ENCODE results near the gene PRKAG2. TPM values are rescaled to one million over a fixed set of nuclear protein-coding genes. Genes with fewer than 3 reads are reported as not detected.

PRKAG2 gene
- total RNA-seq, 3 donors from 2014 or later: 42.4 to 48.5 (median 46.6) TPM

DNA sequence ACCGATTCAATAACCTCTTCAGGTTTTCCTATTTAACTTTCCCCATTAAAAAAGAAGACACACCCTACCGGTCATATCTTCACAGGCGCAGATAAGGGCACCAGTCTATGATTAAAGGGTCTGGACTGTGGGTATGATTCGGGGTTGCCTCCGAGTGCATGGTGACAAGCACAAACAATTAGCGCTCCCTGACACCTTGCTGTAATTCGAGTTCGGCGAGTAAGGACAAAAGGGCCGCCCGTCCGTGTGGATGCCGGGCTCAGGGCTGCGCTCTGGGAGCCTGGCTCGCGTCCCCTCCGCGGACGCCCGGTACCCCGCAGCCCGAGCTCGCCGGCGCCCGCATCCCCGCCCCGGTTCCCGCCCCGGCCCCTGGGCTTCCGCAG is 245.4 kb downstream of the PRKAG2 start:
- TF ChIP-seq CTCF (IDR thresholded peaks at IDR 0.05): no peak
- H3K4me3 ChIP-seq: peak overlapping the region; percentile 57
- intact Hi-C loops (cut with DNase I, micrococcal nuclease): no loop called here
- peaks cover 9% of the 10 kb centered on the region for H3K4me1 ChIP-seq (ENCODE audit: low read depth)
- peak; percentile 35 for ATAC-seq
- no peaks in the 10 kb centered on the region for H3K36me3 ChIP-seq (ENCODE audit: low read depth)
- peak in 1 of 3 donors; percentile 36 for DNase-seq
- H3K9me3 ChIP-seq: no peaks in the 10 kb centered on the region

GRCh38 chr7:151630851-151631569 is 245.9 kb downstream of the PRKAG2 start:
- DNase-seq (no peak), ATAC-seq (no peak)
- H3K4me3 ChIP-seq: no peak overlapping the region
- no peaks in the 10 kb centered on the region for H3K9me3 ChIP-seq
- H3K4me1 ChIP-seq (ENCODE audit: low read depth): peaks cover 9% of the 10 kb centered on the region
- intact Hi-C loops (cut with DNase I, micrococcal nuclease): no loop called here
- no peak for TF ChIP-seq CTCF (IDR thresholded peaks at IDR 0.05)
- H3K36me3 ChIP-seq (ENCODE audit: low read depth): no peaks in the 10 kb centered on the region

- no peak for TF ChIP-seq CTCF (IDR thresholded peaks at IDR 0.05)
- intact Hi-C loops (cut with DNase I, micrococcal nuclease): no loop called here
- Histone ChIP-seq H3K36me3 (ENCODE audit: low read depth) (no peaks in the 10 kb centered on the region), H3K4me3 (no peak overlapping the region), H3K4me1 (ENCODE audit: low read depth) (peaks cover 9% of the 10 kb centered on the region), H3K9me3 (no peaks in the 10 kb centered on the region)
- no peak for DNase-seq
- no peak for ATAC-seq
These were observed 246.6 kb downstream of the PRKAG2 start for GRCh38 chr7:151630358-151630757.

DNA sequence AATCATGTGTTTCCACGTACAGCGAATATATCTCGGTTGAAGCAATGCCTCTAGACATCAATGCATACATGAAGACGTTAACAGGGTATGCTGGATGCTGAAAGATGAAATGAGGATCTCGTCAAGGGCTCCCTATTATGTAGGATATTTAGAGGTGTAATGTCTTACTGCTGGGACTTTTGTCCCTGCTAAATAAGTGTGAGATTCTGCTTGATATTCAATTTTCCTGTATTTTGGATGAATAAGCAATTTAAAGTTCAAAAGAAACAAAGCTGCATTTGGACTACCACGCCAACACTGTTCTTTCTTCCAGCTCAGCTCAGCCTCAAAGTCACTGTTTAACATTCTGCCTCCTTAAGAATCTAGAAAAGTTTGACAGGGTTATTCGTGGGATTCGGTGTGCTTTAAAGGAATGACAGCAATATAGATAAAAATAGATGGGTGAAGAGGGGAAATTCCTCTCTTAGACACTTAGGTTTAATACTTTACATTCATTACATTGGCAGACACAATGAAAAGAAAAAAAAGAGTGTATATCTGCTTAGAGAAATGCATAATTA is 247.1 kb downstream of the PRKAG2 start:
- Histone ChIP-seq H3K4me3 (no peak overlapping the region), H3K9me3 (no peaks in the 10 kb centered on the region), H3K4me1 (ENCODE audit: low read depth) (peaks cover 9% of the 10 kb centered on the region), H3K36me3 (ENCODE audit: low read depth) (no peaks in the 10 kb centered on the region)
- intact Hi-C loops (cut with DNase I, micrococcal nuclease): no loop called here
- ATAC-seq (no peak), DNase-seq (no peak)
- no peak for TF ChIP-seq CTCF (IDR thresholded peaks at IDR 0.05)

DNA sequence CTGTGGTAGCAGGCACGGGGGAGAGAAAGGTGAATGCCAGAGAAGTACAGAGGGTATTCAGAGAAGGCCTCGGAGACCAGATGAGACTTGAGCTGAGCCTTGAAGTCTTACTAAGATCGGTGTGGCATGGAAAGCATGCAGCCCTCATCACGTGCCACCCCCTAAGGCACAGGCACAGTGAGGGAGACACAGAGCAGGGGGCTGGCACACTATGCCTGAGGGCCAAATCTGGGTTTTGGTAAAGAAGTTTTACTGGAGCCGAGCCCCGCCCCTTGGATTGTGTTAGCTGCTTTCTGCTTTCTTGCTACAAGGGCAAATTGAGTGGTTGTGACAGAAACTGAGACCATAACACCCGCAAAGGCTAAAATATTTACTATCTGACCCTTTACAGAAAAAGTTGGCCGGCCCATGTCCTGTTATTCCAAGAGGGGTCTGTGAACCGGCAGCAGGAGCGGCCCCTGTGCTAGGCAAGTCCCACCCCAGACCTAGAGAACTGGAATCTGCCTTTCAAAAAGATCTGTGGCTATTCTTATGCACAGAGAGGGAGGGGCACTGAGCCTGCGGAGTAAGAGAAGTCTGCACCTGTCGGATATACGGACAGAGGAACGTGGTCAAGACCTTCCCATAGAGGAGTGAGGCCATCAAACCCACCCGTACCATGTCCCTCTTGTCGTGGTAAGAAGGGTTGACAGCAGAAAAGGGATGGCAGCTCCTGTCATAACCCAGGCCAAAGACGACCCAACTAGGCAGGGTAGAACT is 247.9 kb downstream of the PRKAG2 start:
- DNase-seq (no peak), ATAC-seq (no peak)
- Histone ChIP-seq H3K4me1 (ENCODE audit: low read depth) (peaks cover 9% of the 10 kb centered on the region), H3K4me3 (no peak overlapping the region), H3K36me3 (ENCODE audit: low read depth) (no peaks in the 10 kb centered on the region), H3K9me3 (no peaks in the 10 kb centered on the region)
- TF ChIP-seq CTCF (IDR thresholded peaks at IDR 0.05): no peak
- intact Hi-C loops (cut with DNase I, micrococcal nuclease): no loop called here

Data from mucosa of descending colon (tissue), 3 donors.